GM21367 (cell line): ENCODE results near the gene GRPEL1.
A peak's percentile ranks its signal among the peaks of the same experiment; 100 is the strongest.

Experiments used
- ATAC-seq: cut with Tn5 transposase; IDR thresholded peaks from one replicate; pipeline ENCODE4 v1.9.1; 2021; ENCODE audit not compliant: unreplicated experiment

GRPEL1 gene

GRCh38 chr4:7066493-7066892 is 1.4 kb downstream of the GRPEL1 start:
- no peak for ATAC-seq

GRCh38 chr4:7066006-7066405 is 1.9 kb downstream of the GRPEL1 start:
- no peak for ATAC-seq

GRCh38 chr4:7063362-7063761 is 4.5 kb downstream of the GRPEL1 start:
- ATAC-seq: no peak

GRCh38 chr4:7062816-7063215 is 5.0 kb downstream of the GRPEL1 start:
- ATAC-seq: no peak

- no peak for ATAC-seq
Measured at GRCh38 chr4:7061815-7062214, 6.0 kb downstream of the GRPEL1 start.

- ATAC-seq: no peak
Measured at GRCh38 chr4:7060346-7061150, 7.3 kb downstream of the GRPEL1 start.

- no peak for ATAC-seq
Measured at GRCh38 chr4:7059662-7060061, 8.2 kb downstream of the GRPEL1 start.

- peak; percentile 12 for ATAC-seq
Measured at GRCh38 chr4:7058792-7059191, 9.1 kb downstream of the GRPEL1 start.

GRCh38 chr4:7055990-7056325 is 11.9 kb downstream of the GRPEL1 start:
- no peak for ATAC-seq

GRCh38 chr4:7055111-7055989 is 12.5 kb downstream of the GRPEL1 start:
- no peak for ATAC-seq

GRCh38 chr4:7054106-7054880 is 13.6 kb downstream of the GRPEL1 start:
- no peak for ATAC-seq

- no peak for ATAC-seq
Measured at GRCh38 chr4:7052923-7053715, 14.7 kb downstream of the GRPEL1 start.

- ATAC-seq: no peak
Measured at GRCh38 chr4:7052313-7052712, 15.6 kb downstream of the GRPEL1 start.

GRCh38 chr4:7051905-7052304 is 16.0 kb downstream of the GRPEL1 start:
- ATAC-seq: no peak

- ATAC-seq: no peak
Measured at GRCh38 chr4:7051144-7051495, 16.7 kb downstream of the GRPEL1 start.

- no peak for ATAC-seq
Measured at GRCh38 chr4:7050481-7051143, 17.3 kb downstream of the GRPEL1 start.

- ATAC-seq: no peak
Measured at GRCh38 chr4:7049739-7050138, 18.1 kb downstream of the GRPEL1 start.

- ATAC-seq: no peak
Measured at GRCh38 chr4:7049295-7049694, 18.6 kb downstream of the GRPEL1 start.

- ATAC-seq: no peak
Measured at GRCh38 chr4:7048642-7049041, 19.2 kb downstream of the GRPEL1 start.

- ATAC-seq: no peak
Measured at GRCh38 chr4:7046971-7047370, 20.9 kb downstream of the GRPEL1 start.
